Loucy (cell line): ENCODE results near the gene FLRT2.

Source experiments
- H2AFZ ChIP-seq: fragments of 200-600 bp; sonication (generic); 2 replicates; pipeline ENCODE4 v1.6.0; 2016; ENCODE audit warnings: antibody characterized with exemption, mild to moderate bottlenecking, low read length, moderate library complexity
- H3F3A ChIP-seq: fragments of 200-600 bp; 2 replicates; pipeline ENCODE4 v1.6.0; 2016; ENCODE audit warnings: antibody characterized with exemption, low read depth, mild to moderate bottlenecking
- H3K27me3 ChIP-seq: fragments of 200-600 bp; sonication (generic); 2 replicates; pipeline ENCODE4 v1.6.1; 2014; ENCODE audit warnings: low read length, mild to moderate bottlenecking; ENCODE audit not compliant: insufficient read depth, poor library complexity, severe bottlenecking
- H3K36me3 ChIP-seq: fragments of 200-600 bp; sonication (generic); 2 replicates; pipeline ENCODE4 v1.6.1; 2016; ENCODE audit warnings: low read length; ENCODE audit not compliant: insufficient read depth
- H3K4me1 ChIP-seq: fragments of 200-600 bp; sonication (generic); 2 replicates; pipeline ENCODE4 v1.5.1; 2014; ENCODE audit warnings: low read length, mild to moderate bottlenecking; ENCODE audit not compliant: insufficient read depth, poor library complexity, severe bottlenecking
- H3K4me2 ChIP-seq: fragments of 200-600 bp; sonication (generic); 2 replicates; pipeline ENCODE4 v1.6.0; 2014; ENCODE audit warnings: antibody characterized with exemption, low read length, low read depth, mild to moderate bottlenecking; ENCODE audit not compliant: poor library complexity, severe bottlenecking
- H3K4me3 ChIP-seq: fragments of 200-600 bp; sonication (generic); 2 replicates; pipeline ENCODE4 v1.5.1; 2014; ENCODE audit warnings: low read length, mild to moderate bottlenecking, mixed read lengths; ENCODE audit not compliant: poor library complexity, severe bottlenecking
- H3K79me2 ChIP-seq: fragments of 200-600 bp; sonication (generic); 2 replicates; pipeline ENCODE4 v1.6.1; 2014; ENCODE audit warnings: low read length; ENCODE audit not compliant: insufficient read depth
- H3K9ac ChIP-seq: fragments of 200-600 bp; sonication (generic); 2 replicates; pipeline ENCODE4 v1.6.0; 2014; ENCODE audit warnings: mild to moderate bottlenecking, low read depth, low read length, moderate library complexity; ENCODE audit not compliant: poor library complexity, severe bottlenecking
- H3K9me2 ChIP-seq: fragments of 200-600 bp; sonication (generic); replicated peaks from 2 replicates; pipeline ENCODE4 v1.6.1; 2016; ENCODE audit warnings: low read depth, low read length, mixed read lengths
- H3K9me3 ChIP-seq: fragments of 200-600 bp; sonication (generic); 2 replicates; pipeline ENCODE4 v1.6.1; 2014; ENCODE audit warnings: mild to moderate bottlenecking, antibody characterized with exemption, low read length, low read depth; ENCODE audit not compliant: insufficient read depth
- H4K20me1 ChIP-seq: fragments of 200-600 bp; sonication (generic); 2 replicates; pipeline ENCODE4 v1.6.0; 2014; ENCODE audit warnings: antibody characterized with exemption, low read length, mild to moderate bottlenecking; ENCODE audit not compliant: insufficient read depth, poor library complexity, severe bottlenecking
- EZH2phosphoT487 ChIP-seq: fragments of 200-600 bp; IDR thresholded peaks from 2 replicates; pipeline ENCODE4 v1.6.1; 2018; ENCODE audit warnings: antibody characterized with exemption, mild to moderate bottlenecking, moderate library complexity, borderline replicate concordance
- TF ChIP-seq, protein P1 (sequence below): fragments of 200-600 bp; sonication (generic); conservative IDR thresholded peaks from 2 replicates; pipeline ENCODE4 v1.5.1; 2014; ENCODE audit warnings: mild to moderate bottlenecking, antibody characterized with exemption, low read length

FLRT2 gene

DNA sequence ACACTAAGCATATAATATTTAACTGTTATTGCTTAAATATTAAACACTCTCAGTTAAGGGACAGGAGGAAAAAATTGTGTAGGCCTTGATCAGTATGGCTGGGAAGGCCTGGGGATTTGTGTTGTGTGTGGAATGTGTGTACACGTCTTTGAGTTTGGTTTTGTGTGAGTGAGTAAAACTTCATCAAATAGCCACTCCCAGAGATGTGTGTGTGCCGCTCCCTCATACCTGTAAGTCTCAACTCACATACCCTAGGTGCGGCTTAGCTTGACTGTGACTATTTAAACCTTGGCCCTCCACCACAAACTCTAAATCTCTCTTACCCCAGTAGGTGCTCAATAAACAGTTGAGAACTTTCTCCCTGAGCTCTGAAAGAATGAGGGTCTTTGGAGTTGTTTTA, 64.3 kb downstream of the FLRT2 start:
- no peaks in the 10 kb centered on the region for H3K9me3 ChIP-seq
- no peak overlapping the region for H3K4me2 ChIP-seq
- no peak for TF ChIP-seq EZH2phosphoT487
- TF ChIP-seq, protein P1, sequence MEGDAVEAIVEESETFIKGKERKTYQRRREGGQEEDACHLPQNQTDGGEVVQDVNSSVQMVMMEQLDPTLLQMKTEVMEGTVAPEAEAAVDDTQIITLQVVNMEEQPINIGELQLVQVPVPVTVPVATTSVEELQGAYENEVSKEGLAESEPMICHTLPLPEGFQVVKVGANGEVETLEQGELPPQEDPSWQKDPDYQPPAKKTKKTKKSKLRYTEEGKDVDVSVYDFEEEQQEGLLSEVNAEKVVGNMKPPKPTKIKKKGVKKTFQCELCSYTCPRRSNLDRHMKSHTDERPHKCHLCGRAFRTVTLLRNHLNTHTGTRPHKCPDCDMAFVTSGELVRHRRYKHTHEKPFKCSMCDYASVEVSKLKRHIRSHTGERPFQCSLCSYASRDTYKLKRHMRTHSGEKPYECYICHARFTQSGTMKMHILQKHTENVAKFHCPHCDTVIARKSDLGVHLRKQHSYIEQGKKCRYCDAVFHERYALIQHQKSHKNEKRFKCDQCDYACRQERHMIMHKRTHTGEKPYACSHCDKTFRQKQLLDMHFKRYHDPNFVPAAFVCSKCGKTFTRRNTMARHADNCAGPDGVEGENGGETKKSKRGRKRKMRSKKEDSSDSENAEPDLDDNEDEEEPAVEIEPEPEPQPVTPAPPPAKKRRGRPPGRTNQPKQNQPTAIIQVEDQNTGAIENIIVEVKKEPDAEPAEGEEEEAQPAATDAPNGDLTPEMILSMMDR, result no peak
- H3K36me3 ChIP-seq, result no peaks in the 10 kb centered on the region
- H3K27me3 ChIP-seq, result no peaks in the 10 kb centered on the region
- no peaks in the 10 kb centered on the region for H3K9me2 ChIP-seq
- no peaks in the 10 kb centered on the region for H3F3A ChIP-seq
- no peak overlapping the region for H3K9ac ChIP-seq
- no peak overlapping the region for H3K4me3 ChIP-seq
- H2AFZ ChIP-seq, result no peak overlapping the region
- H3K79me2 ChIP-seq, result no peaks in the 10 kb centered on the region
- no peaks in the 10 kb centered on the region for H3K4me1 ChIP-seq
- no peaks in the 10 kb centered on the region for H4K20me1 ChIP-seq

DNA sequence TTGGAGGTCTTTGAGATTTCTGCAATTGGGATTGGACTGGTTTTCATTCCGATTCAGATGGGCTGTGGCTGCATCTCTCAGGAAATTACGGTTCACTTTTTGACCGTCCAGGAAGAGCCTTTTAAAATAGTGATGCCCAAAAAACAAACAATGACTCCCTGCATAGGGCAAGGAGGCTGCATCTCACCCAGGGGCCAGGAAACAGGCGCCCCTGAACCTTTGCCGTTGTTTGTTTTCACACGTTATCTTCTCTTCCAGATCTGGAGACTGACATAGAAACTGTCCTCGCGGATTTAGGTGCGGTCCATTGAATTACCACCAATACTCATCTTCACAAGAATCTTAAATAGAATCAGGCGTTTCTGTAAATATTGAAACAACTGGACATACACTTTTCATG, 66.0 kb downstream of the FLRT2 start:
- no peaks in the 10 kb centered on the region for H3F3A ChIP-seq
- H3K9me2 ChIP-seq, result no peaks in the 10 kb centered on the region
- H3K4me2 ChIP-seq, result no peak overlapping the region
- no peak overlapping the region for H3K9ac ChIP-seq
- H2AFZ ChIP-seq, result no peak overlapping the region
- no peaks in the 10 kb centered on the region for H3K79me2 ChIP-seq
- H3K4me1 ChIP-seq, result no peaks in the 10 kb centered on the region
- no peaks in the 10 kb centered on the region for H3K27me3 ChIP-seq
- no peak overlapping the region for H3K4me3 ChIP-seq
- no peaks in the 10 kb centered on the region for H3K9me3 ChIP-seq
- TF ChIP-seq, protein P1, result no peak
- TF ChIP-seq EZH2phosphoT487, result no peak
- H3K36me3 ChIP-seq, result no peaks in the 10 kb centered on the region
- H4K20me1 ChIP-seq, result no peaks in the 10 kb centered on the region

DNA sequence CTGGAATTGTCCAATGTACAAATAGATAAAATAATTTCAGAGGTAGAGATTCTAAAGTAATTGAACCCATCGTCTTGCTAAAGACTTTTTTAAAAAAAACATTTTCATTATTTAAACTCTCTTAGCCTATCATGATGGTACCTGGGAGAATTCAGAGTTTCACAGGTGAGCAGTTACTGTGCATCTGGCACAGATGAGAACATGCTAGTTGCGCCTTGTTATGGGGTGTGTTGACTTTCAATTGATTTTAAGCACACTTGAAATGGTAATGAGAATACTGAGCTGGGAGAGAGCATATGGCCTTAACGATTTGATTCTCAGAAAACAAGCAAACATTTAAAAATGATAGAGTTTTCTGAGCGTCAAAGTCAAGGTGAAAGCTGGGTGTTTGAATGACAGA, 66.6 kb downstream of the FLRT2 start:
- H3K9me2 ChIP-seq, result no peaks in the 10 kb centered on the region
- no peak for TF ChIP-seq EZH2phosphoT487
- TF ChIP-seq, protein P1, result no peak
- no peaks in the 10 kb centered on the region for H3K9me3 ChIP-seq
- no peak overlapping the region for H3K4me2 ChIP-seq
- H3K9ac ChIP-seq, result no peak overlapping the region
- H4K20me1 ChIP-seq, result no peaks in the 10 kb centered on the region
- no peak overlapping the region for H3K4me3 ChIP-seq
- no peaks in the 10 kb centered on the region for H3K79me2 ChIP-seq
- H3F3A ChIP-seq, result no peaks in the 10 kb centered on the region
- no peaks in the 10 kb centered on the region for H3K36me3 ChIP-seq
- no peak overlapping the region for H2AFZ ChIP-seq
- H3K27me3 ChIP-seq, result no peaks in the 10 kb centered on the region
- H3K4me1 ChIP-seq, result no peaks in the 10 kb centered on the region
